H1 (cell line): ENCODE data around the gene KCNJ10. TPM values are rescaled to one million over a fixed set of nuclear protein-coding genes. Genes with fewer than 3 reads are reported as not detected.

Experiments used
- CTCF ChIA-PET: fragments of 300-600 bp; sonication (Branson Sonifier 250); formaldehyde crosslinking; loops from one replicate; lab custom pipeline; 2021; ENCODE audit not compliant: partially characterized antibody; lab: Charles Lee
- POLR2A ChIA-PET: fragments of 300-600 bp; sonication (Branson Sonifier 250); formaldehyde crosslinking; loops from one replicate; lab custom pipeline; 2021; ENCODE audit warnings: inconsistent platforms; ENCODE audit not compliant: partially characterized antibody; lab: Charles Lee
- DNase-seq, 2 experiments: peaks; one replicate each; pipeline versions ENCODE4 v3.0.0 to v3.0.0-alpha.2; 2010 to 2022; ENCODE audit warnings: low spot score in 2 of 2, low read depth in 1 of 2, mixed read lengths in 1 of 2
- FAIRE-seq: peaks from 2 replicates; lab custom pipeline; 2011; peaks lifted over from hg19 to GRCh38; lab: Jason Lieb, UNC
- H2AFZ ChIP-seq: 2 replicates; pipeline ENCODE4 v1.8.1; 2012; ENCODE audit warnings: low read length, inconsistent platforms
- H2AK5ac ChIP-seq: 2 replicates; pipeline ENCODE4 v1.6.1; 2013; ENCODE audit warnings: low read depth, low read length
- H2BK120ac ChIP-seq: replicated peaks from 2 replicates; pipeline ENCODE3; 2013; ENCODE audit warnings: low read depth, low read length, inconsistent platforms
- H2BK12ac ChIP-seq: 2 replicates; pipeline ENCODE4 v1.6.1; 2013; ENCODE audit warnings: low read depth, low read length
- H2BK15ac ChIP-seq: 2 replicates; pipeline ENCODE4 v1.6.1; 2013; ENCODE audit warnings: low read length
- H2BK20ac ChIP-seq: 2 replicates; pipeline ENCODE4 v1.6.1; 2013; ENCODE audit warnings: low read length
- H2BK5ac ChIP-seq: 2 replicates; pipeline ENCODE4 v1.6.1; 2013; ENCODE audit warnings: low read depth, low read length
- H3K14ac ChIP-seq: 2 replicates; pipeline ENCODE4 v1.6.1; 2013; ENCODE audit warnings: inconsistent platforms; ENCODE audit not compliant: insufficient read length
- H3K18ac ChIP-seq: 2 replicates; pipeline ENCODE4 v1.6.1; 2013; ENCODE audit warnings: low read length; ENCODE audit errors: extremely low read depth
- H3K23ac ChIP-seq: 2 replicates; pipeline ENCODE4 v1.6.1; 2013; ENCODE audit warnings: inconsistent platforms; ENCODE audit not compliant: insufficient read length
- H3K23me2 ChIP-seq: 2 replicates; pipeline ENCODE4 v1.6.1; 2013; ENCODE audit warnings: low read depth, low read length
- H3K27ac ChIP-seq: 2 replicates; pipeline ENCODE4 v1.6.1; 2011; ENCODE audit warnings: low read depth, low read length, inconsistent platforms
- H3K27me3 ChIP-seq, 4 experiments: replicated peaks in 1 of 4; 1 replicate in 1 of 4; 2 replicates in 3 of 4; pipeline versions ENCODE4 v1.6.1 to v1.8.1; 2011 to 2013; ENCODE audit warnings: low read length in 3 of 4, mild to moderate bottlenecking in 3 of 4, inconsistent platforms in 2 of 4, mixed read lengths in 2 of 4, moderate library complexity in 1 of 4; ENCODE audit not compliant: control insufficient read depth in 3 of 4, insufficient read depth in 3 of 4; ENCODE audit errors: extremely low read depth in 1 of 4
- H3K36me3 ChIP-seq, 4 experiments: 2 replicates each; pipeline versions ENCODE4 v1.6.1 to v1.8.1; 2011 to 2013; ENCODE audit warnings: mild to moderate bottlenecking in 4 of 4, low read length in 3 of 4, moderate library complexity in 2 of 4, control low read depth in 1 of 4, inconsistent platforms in 1 of 4; ENCODE audit not compliant: insufficient read depth in 4 of 4, control insufficient read depth in 2 of 4
- H3K4ac ChIP-seq: replicated peaks from 2 replicates; pipeline ENCODE3; 2013; ENCODE audit warnings: low read length, low read depth, mixed read lengths, inconsistent platforms; ENCODE audit not compliant: insufficient read length
- H3K4me1 ChIP-seq, 4 experiments: replicated peaks in 1 of 4; 1 replicate in 1 of 4; 2 replicates in 3 of 4; pipeline versions ENCODE4 v1.6.1 to v1.8.1; 2011 to 2013; ENCODE audit warnings: low read length in 3 of 4, inconsistent platforms in 2 of 4, mixed read lengths in 1 of 4; ENCODE audit not compliant: insufficient read depth in 4 of 4, control insufficient read depth in 3 of 4
- H3K4me2 ChIP-seq, 2 experiments: 2 replicates each; pipeline versions ENCODE4 v1.6.1 to v1.8.1; 2011 to 2013; ENCODE audit warnings: low read depth in 2 of 2, low read length in 2 of 2, control low read depth in 1 of 2, inconsistent platforms in 1 of 2, mild to moderate bottlenecking in 1 of 2; ENCODE audit not compliant: insufficient read depth in 1 of 2
- H3K4me3 ChIP-seq, 4 experiments: fragments of 200-600, 300-600 bp in 1 of 4; sonication (generic), shearing (Covaris generic), sonication (Bioruptor Twin) in 1 of 4; 2 replicates each; pipeline versions ENCODE4 v1.5.1 to v1.8.1; 2011 to 2016; ENCODE audit warnings: low read length in 4 of 4, low read depth in 3 of 4, control low read depth in 2 of 4, inconsistent platforms in 2 of 4, mild to moderate bottlenecking in 2 of 4, mixed read lengths in 1 of 4, moderate library complexity in 1 of 4; ENCODE audit not compliant: insufficient read depth in 2 of 4; ENCODE audit errors: extremely low read depth in 1 of 4
- H3K56ac ChIP-seq: replicated peaks from 2 replicates; pipeline ENCODE3; 2013; ENCODE audit warnings: low read depth, mild to moderate bottlenecking, mixed read lengths, low read length, inconsistent platforms; ENCODE audit not compliant: insufficient read length
- H3K79me1 ChIP-seq: 2 replicates; pipeline ENCODE4 v1.6.1; 2013; ENCODE audit warnings: low read depth, low read length, control low read depth
- H3K79me2 ChIP-seq, 2 experiments: 2 replicates each; pipeline versions ENCODE4 v1.6.1 to v1.8.1; 2012 to 2013; ENCODE audit warnings: low read length in 2 of 2, mild to moderate bottlenecking in 2 of 2, inconsistent platforms in 1 of 2; ENCODE audit not compliant: insufficient read depth in 2 of 2, control insufficient read depth in 1 of 2
- H3K9ac ChIP-seq, 4 experiments: replicated peaks in 1 of 4; 1 replicate in 1 of 4; 2 replicates in 3 of 4; pipeline versions ENCODE4 v1.6.1 to v1.8.1; 2011 to 2013; ENCODE audit warnings: low read depth in 3 of 4, low read length in 3 of 4, control low read depth in 2 of 4, mild to moderate bottlenecking in 2 of 4, moderate library complexity in 2 of 4, inconsistent platforms in 1 of 4; ENCODE audit errors: extremely low read depth in 1 of 4
- H3K9me3 ChIP-seq, 2 experiments: 2 replicates each; pipeline versions ENCODE4 v1.6.1 to v1.8.1; 2012 to 2013; ENCODE audit warnings: mild to moderate bottlenecking in 2 of 2, moderate library complexity in 2 of 2, control low read depth in 1 of 2, inconsistent platforms in 1 of 2, low read depth in 1 of 2, low read length in 1 of 2, mixed read lengths in 1 of 2; ENCODE audit not compliant: insufficient read depth in 2 of 2
- H4K20me1 ChIP-seq, 2 experiments: replicated peaks in 1 of 2; 2 replicates each; pipeline versions ENCODE3 to v1.8.1; 2011 to 2013; ENCODE audit warnings: inconsistent platforms in 2 of 2, low read length in 2 of 2, mild to moderate bottlenecking in 1 of 2; ENCODE audit not compliant: insufficient read depth in 2 of 2, control insufficient read depth in 1 of 2
- H4K5ac ChIP-seq: 2 replicates; pipeline ENCODE4 v1.6.1; 2013; ENCODE audit warnings: low read length, low read depth, mixed read lengths, inconsistent platforms; ENCODE audit not compliant: insufficient read length
- H4K8ac ChIP-seq: 2 replicates; pipeline ENCODE4 v1.8.0; 2013; ENCODE audit warnings: mild to moderate bottlenecking, moderate library complexity, low read length, inconsistent platforms; ENCODE audit not compliant: insufficient read depth; ENCODE audit errors: extremely low read depth
- H4K91ac ChIP-seq: replicated peaks from 2 replicates; pipeline ENCODE3; 2013; ENCODE audit warnings: low read length, mixed read lengths, inconsistent platforms; ENCODE audit not compliant: insufficient read length
- PHF8 ChIP-seq: fragments of 200-600 bp; sonication (generic); conservative IDR thresholded peaks from 2 replicates; pipeline ENCODE4 v1.7.1; 2012; ENCODE audit warnings: low read depth, mild to moderate bottlenecking, inconsistent platforms, low read length, moderate library complexity
- POU5F1 ChIP-seq: IDR thresholded peaks from 2 replicates; pipeline ENCODE4 v1.6.1; 2011; ENCODE audit warnings: low read depth, mild to moderate bottlenecking, low read length, moderate library complexity
- SAP30 ChIP-seq: fragments of 300-600 bp; sonication (generic); IDR thresholded peaks from 2 replicates; pipeline ENCODE4 v1.7.1; 2012; ENCODE audit warnings: low read length, moderate library complexity, mild to moderate bottlenecking, inconsistent platforms; ENCODE audit not compliant: insufficient read depth, insufficient replicate concordance
- WGBS, 2 experiments: shearing (Covaris generic) in 1 of 2; methylation state at CpG; one replicate each; pipeline versions ENCODE4 v1.1.6 to v1.1.7; 2013 to 2015; ENCODE audit warnings: low lambda C conversion rate in 2 of 2, mixed read lengths in 2 of 2, inconsistent platforms in 1 of 2, low coverage in 1 of 2, missing lambda C conversion rate in 1 of 2; ENCODE audit not compliant: insufficient replicate concordance in 2 of 2, insufficient coverage in 1 of 2, insufficient read length in 1 of 2; ENCODE audit errors: extremely low coverage in 1 of 2, missing lambda C conversion rate in 1 of 2; 5-methylcytosine and 5-hydroxymethylcytosine counted together
- polyA plus RNA-seq, 7 experiments: library from polyadenylated mRNA; depleted of rRNA in 3 of 7; stranded (reverse) in 5 of 7; unstranded in 2 of 7; fragments of >200 nt in 5 of 7; fragments of 200-250 nt in 2 of 7; gene quantifications; 1 replicate in 5 of 7; 2 replicates in 1 of 7; 4 replicates in 1 of 7; pipeline versions ENCODE4 v1.2.1 to v1.2.3, GENCODE V29; 2011 to 2013; ENCODE audit warnings: missing spikeins in 2 of 7, mixed read lengths in 2 of 7
- total RNA-seq: library from RNA; stranded (reverse); fragmentation: NEBNext Ultra II Directional; extraction: Animal tissue kit (Norgen Biotek cat#: 25700); gene quantifications from 2 replicates; pipeline ENCODE4 v1.2.1, GENCODE V29; 2021

The KCNJ10 gene
- total and polyA plus RNA-seq, 2 of the 8 experiments (the other 6 are each of a cell fraction or from before 2014, with no cell fraction given) = 1.7 to 2.4 TPM

DNA sequence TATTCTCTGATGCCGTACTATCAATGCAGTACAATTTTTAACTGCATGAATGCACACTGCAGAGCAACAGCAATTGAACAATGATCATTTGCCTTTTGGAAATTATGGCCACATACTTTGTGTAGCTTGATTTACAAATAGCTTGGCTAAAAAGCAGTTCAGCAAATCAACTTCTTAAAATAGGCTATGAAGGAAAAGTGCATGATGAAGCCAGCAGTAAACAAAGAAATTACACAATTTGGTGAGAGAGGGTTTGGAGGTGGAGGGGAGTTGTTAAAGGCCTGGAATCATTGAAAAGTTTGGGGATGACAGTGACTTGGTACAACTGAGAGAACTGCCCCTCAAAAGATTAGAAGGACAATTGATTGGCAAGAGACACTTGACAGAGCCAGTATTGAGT is 44.6 kb downstream of the KCNJ10 start:
- Histone ChIP-seq H3K56ac (no peak overlapping the region), H2AFZ (no peak overlapping the region), H3K4me2 (no peak overlapping the region), H3K4me1 (peaks cover 0 to 3% (median 1%) of the 10 kb centered on the region in 4 experiments; a peak in 3 of 7 replicates), H3K9me3 (no peaks in the 10 kb centered on the region), H2BK15ac (no peak overlapping the region), H2BK12ac (no peak overlapping the region), H4K91ac (no peak overlapping the region), H3K14ac (no peak overlapping the region), H3K36me3 (no peaks in the 10 kb centered on the region; a peak in 1 of 8 replicates), H2AK5ac (no peak overlapping the region), H3K18ac (no peak overlapping the region), H3K9ac (no peak overlapping the region), H3K27ac (no peak overlapping the region), H3K23me2 (no peaks in the 10 kb centered on the region), H4K8ac (no peak overlapping the region), H2BK5ac (no peak overlapping the region), H2BK120ac (no peak overlapping the region), H3K79me1 (no peaks in the 10 kb centered on the region), H3K4ac (no peak overlapping the region), H4K20me1 (no peaks in the 10 kb centered on the region), H2BK20ac (no peak overlapping the region), H3K23ac (no peak overlapping the region), H3K4me3 (no peak overlapping the region), H3K79me2 (peaks cover 0 to 13% of the 10 kb centered on the region in 2 experiments; a peak in 2 of 4 replicates), H3K27me3 (no peaks in the 10 kb centered on the region), H4K5ac (no peak overlapping the region)
- FAIRE-seq (no peak), DNase-seq (no peak)
- CTCF ChIA-PET = interaction anchor here (1.0 to 11.8 kb wide), 2 partner anchors 19 to 32 kb away, joined by 3 to 129 read pairs; no protein-coding TSS in a partner anchor
- WGBS, 2 experiments = 86% methylated on average over 1 of the region's 1 CpG; no CpG with 5 or more reads in 1 of the 2 experiments
- POLR2A ChIA-PET = no interaction called here
- TF ChIP-seq POU5F1 (no peak), SAP30 (no peak), PHF8 (no peak)
